GM18907 (cell line): Measurements from ENCODE around the gene METTL1.
"Not testable (repeated sequence)": the region's sequence is repeated elsewhere in the genome, so short reads cannot be mapped to it uniquely, and the experiment has no call there.

Experiments used
- ATAC-seq: cut with Tn5 transposase; IDR thresholded peaks from one replicate; pipeline ENCODE4 v1.9.1; 2021; ENCODE audit warnings: mild to moderate bottlenecking, moderate library complexity; ENCODE audit not compliant: unreplicated experiment

The METTL1 gene

DNA sequence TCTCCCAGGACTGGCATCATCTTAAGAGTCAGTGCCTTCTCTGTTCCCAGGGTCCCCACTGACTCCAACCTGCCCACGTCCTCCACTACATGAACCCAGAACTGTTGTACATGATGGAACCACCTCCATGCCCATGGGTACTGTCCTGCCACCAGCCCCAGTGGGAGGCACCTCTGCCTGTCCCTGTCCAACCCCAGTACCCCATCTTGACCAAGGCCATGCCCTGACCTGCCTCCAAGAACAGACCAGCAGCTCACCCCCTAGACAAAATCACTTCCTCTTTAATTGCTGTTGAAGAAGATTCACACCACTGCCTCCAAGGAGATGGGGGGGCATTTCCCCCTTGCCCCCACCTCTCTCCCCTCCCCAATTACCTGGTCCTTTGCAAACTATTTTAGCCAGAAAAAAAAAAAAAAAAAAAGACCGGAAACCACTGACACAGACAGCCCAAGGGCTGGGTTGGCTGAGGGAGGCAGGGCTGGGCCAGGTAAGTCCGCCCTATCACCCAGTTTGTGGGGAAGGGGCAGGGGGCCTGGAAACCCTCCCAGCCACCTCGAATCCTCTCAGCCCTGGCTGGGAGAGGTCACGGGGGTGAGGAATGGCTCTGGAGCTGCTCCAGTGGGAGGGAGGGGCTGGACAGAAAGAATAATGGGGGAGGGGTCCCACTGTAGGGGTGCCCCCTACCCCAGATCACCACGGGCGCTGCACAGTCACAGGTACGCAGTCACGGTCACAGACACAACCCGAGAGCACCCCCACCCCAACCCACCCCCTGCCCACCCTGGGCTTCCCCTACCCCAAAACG lies 46.8 kb downstream of the METTL1 start:
- no peak for ATAC-seq

DNA sequence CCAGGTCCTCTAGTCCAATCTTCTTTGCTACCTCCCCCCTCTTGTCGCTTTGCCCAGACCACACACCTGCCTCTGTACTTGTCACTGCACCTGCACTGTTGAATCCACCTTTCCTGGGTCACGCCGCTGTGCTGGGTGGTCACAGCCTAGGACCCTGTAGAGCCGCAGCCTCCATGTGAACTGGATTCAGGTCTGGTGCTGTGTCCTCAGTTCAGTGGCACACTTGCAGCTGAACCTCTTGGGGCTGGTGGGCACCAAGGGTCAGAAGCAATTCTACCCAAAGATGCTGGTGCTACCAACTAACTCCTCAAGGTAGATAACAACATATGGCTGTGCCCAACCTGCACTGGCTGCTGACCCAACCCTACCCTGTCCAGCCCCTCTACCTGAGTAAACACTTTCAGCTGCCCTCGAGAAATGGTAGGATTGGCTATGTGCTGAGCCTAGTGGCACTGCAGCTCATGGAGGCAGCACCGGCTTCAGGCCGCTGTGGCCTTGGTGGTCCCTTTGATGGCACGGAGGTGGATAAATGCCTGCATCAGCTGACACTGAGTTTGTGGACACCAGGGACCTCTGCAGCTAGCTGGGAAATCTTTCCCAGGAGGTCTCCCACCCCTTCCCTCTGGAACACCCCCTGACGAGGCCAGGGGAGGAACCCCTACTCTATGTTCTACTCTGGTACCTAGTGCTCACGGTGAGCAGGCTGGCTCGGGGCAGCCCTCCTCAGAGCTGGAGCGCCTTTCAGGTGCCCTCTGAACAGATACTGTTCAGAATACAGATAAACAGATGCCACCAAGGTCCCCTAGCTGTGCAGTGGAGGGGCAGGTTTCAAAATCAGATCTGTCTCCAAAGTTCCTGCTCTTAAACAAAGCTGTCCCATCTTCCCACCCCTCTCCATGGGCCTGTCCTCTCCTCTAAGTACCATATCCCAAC lies 47.6 kb downstream of the METTL1 start:
- no peak for ATAC-seq

DNA sequence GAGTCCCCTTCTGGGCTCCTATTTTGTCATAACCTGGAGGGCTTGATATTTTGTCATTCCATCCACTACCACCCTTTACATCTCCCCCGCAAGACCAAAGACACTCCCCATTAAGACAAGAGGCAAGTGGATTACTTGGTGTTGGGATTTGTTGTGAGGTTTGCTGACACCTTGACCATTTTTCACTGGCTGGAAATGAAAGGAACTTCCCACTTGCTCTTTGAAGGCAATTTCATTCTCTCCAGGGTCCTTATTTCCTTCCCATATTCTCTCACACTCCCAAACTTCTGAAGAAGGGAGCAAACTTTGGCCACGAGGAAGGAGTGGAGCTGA lies 48.3 kb downstream of the METTL1 start:
- ATAC-seq, result no peak

- no peak for ATAC-seq
Measured at GRCh38 chr12:57722716-57723629, 48.9 kb downstream of the METTL1 start.

GRCh38 chr12:57721846-57722608 lies 49.9 kb downstream of the METTL1 start:
- not testable (repeated sequence) for ATAC-seq

- ATAC-seq, result no peak
Measured at GRCh38 chr12:57720606-57721595, 51.0 kb downstream of the METTL1 start.

GRCh38 chr12:57719777-57720605 lies 51.9 kb downstream of the METTL1 start:
- ATAC-seq, result no peak

DNA sequence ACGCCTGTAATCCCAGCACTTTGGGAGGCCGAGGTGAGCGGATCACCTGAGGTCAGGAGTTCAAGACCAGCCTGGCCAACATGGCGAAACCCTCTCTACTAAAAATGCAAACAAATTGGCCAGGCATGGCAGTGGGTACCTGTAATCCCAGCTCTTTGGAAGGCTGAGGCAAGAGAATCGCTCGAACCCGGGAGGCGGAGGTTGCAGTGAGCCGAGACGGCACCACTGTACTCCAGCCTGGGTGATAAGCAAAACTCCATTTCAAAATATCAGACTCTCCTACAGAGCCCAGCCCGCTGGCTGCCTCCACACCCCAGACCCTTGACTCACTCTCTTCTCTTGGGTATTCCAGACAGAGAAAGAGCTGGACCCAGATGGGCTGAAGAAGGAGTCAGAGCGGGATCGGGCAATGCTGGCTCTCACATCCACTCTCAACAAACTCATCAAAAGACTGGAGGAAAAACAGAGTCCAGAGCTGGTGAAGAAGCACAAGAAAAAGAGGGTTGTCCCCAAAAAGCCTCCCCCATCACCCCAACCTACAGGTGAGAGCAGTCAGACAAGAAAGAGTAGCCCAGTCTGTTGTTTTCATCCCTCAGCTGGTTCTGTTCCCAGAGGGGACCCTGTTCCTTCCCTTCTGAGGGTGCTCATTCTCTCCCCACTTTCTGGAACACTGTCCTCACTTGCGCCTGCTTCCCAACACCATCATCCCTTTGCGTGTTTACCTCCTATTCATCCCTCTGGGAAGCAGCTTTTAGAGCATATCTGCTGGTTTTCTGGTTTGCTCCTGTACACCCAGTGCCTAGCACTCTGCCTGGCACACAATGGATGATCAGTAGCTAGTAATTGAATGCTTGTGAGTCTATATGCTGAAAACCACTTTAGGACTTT lies 53.0 kb downstream of the METTL1 start:
- ATAC-seq, result no peak
